GM12874 (cell line): ENCODE measurements around the gene BCL11A.

Experiments
- CTCF ChIP-seq: IDR thresholded peaks from 2 replicates; pipeline ENCODE4 v1.5.1; 2011; ENCODE audit warnings: low read depth, mild to moderate bottlenecking, control low read depth, low read length, moderate library complexity; ENCODE audit not compliant: insufficient read depth

Gene BCL11A

GRCh38 chr2:60442608-60443007 is 110.8 kb downstream of the BCL11A start:
- no peak for TF ChIP-seq CTCF

GRCh38 chr2:60441800-60442199 is 111.7 kb downstream of the BCL11A start:
- no peak for TF ChIP-seq CTCF

GRCh38 chr2:60440767-60441163 is 112.7 kb downstream of the BCL11A start:
- no peak for TF ChIP-seq CTCF

GRCh38 chr2:60440079-60440766 is 113.2 kb downstream of the BCL11A start:
- no peak for TF ChIP-seq CTCF

GRCh38 chr2:60439219-60439974 is 114.1 kb downstream of the BCL11A start:
- peak; percentile 92 for TF ChIP-seq CTCF

GRCh38 chr2:60438653-60439052 is 114.8 kb downstream of the BCL11A start:
- no peak for TF ChIP-seq CTCF

- TF ChIP-seq CTCF: no peak
Measured at GRCh38 chr2:60438131-60438530, 115.3 kb downstream of the BCL11A start.
